Measurements from ENCODE around the gene DSG2.

GRCh38 chr18:31451625-31452024 is 46.4 kb upstream of the DSG2 start:
- TF ChIP-seq CTCF (IDR thresholded peaks at IDR 0.05) (no peak), EP300 (IDR thresholded peaks at IDR 0.05) (no peak)

All from ovary (tissue), 3 donors.